ENCODE results near the gene KRTAP4-6.
A peak's percentile ranks its signal among the peaks of the same experiment; 100 is the strongest.
"Not testable (repeated sequence)": the region's sequence is repeated elsewhere in the genome, so short reads cannot be mapped to it uniquely, and the experiment has no call there.

Gene KRTAP4-6

GRCh38 chr17:41145261-41145660 lies 4.9 kb upstream of the KRTAP4-6 start:
- no peak for DNase-seq

DNA sequence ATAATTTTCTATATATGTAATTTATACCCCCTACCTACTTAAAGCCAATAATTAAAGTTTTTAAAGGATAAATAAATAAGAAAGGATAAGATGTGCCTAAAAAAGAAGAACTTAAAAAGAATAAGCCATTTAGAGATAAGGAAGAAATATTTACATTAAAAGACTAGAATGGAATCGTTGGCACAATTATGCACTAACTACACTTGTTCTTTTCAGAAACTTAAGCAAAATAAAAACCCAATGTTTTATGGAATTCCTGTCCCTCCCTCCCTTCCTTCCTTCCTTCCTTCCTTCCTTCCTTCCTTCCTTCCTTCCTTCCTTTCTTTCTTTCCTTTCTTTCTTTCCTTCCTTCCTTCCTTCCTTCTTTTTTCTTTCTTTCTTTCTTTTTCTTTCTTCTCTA lies 4.5 kb upstream of the KRTAP4-6 start:
- DNase-seq: no peak

DNA sequence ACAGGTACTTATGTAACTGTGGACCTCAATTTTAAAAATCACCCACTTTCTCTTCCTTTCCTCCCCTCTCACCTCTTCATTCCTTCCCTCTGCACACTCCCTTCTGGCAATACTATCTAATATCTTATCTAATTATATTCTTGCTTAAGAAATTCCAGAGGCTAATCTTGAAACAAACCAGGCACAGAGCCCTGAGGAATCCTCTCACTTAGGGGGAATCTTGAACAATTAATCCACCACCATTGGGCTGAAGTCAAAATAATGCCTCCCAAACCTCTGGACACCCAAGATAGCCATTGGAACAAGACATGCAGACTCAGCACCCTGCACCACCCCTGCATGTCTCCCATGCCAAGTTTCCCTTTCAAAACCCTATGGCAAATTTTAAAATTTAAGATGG lies 1.0 kb upstream of the KRTAP4-6 start:
- no peak for DNase-seq

- not testable (repeated sequence) for DNase-seq
Observed at GRCh38 chr17:41139865-41140264, 479 bp downstream of the KRTAP4-6 start.

- no peak for DNase-seq
Observed at GRCh38 chr17:41133880-41134735, 6.2 kb downstream of the KRTAP4-6 start.

DNA sequence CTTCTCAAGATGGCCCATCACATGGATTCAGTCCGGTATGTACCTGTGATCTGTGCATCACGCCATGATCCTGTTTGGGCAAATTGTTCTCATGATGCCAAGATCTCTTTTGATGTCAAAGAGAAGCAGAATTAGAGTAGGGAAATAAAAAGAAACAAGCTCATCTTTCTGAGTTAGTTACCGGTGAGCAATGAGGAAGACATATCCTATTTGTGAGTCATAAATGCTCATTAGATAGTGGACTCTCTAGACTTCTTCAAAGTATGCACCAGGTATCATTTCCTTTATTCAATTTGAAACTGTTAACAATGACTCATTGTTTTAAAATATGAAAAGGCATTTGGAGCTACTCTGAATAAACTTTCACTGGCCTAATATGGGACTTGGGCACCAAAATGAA lies 8.4 kb downstream of the KRTAP4-6 start:
- DNase-seq: no peak

DNA sequence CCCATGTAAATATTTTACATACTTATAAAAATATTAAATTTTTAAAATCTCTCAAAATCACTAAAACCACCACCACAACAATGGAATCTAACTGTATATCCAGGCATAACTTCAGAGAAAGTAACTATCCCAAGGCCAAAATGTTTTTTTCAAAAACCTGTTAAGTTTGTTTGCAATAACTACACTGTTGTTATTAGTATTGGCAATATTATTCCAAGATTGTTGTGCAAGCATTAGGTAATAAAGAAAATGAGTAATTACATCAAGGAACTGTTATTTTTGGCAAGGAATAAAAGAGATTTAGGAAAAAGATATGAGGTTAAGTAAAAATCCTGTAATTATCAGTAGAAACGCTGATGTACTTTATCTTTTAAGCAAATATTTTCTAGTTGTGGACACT lies 13.0 kb downstream of the KRTAP4-6 start:
- no peak for DNase-seq

GRCh38 chr17:41126412-41126811 lies 13.9 kb downstream of the KRTAP4-6 start:
- no peak for DNase-seq

DNA sequence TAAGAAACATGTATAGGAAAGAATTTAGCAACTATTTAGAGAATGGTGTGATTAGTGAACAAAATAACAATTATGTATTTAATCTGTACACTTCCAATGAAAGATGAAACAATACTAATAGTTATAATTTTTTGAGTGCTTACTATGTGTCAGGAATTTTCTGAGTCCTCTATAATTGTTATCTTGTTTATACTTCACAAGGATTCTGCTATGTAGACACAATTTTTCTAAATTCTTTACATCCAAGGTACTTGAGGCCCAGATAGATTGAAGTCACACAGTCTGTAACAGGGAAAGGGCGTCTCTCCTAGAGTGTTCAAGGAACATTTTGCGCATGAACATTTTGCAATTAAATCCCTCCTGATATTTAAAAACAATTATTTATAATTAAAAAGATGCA lies 15.3 kb downstream of the KRTAP4-6 start:
- no peak for DNase-seq

DNA sequence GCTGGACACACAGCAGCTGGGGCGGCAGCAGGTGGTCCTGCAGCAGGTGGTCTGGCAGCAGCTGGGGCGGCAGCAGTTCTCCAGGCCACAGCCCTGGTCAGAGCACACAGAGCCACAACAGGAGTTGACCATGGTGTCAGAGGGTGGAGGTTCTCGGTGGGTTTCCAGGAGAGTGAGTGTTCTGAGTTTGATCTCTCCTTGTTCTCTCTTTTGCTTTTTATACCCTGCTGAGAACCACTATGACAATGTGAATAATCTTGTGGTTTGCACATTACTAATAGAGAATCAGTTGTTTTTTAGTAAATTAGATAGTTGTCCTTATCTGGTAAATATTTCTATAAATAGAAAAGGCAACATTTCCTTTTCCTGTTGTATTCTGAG lies 16.4 kb downstream of the KRTAP4-6 start, which contains the start of gene KRTAP4-12:
KRTAP4-12 (minus strand) TSS at position 192 of the 381 bp plus-strand sequence; CDS start at position 132, 60 bp downstream.
- not testable (repeated sequence) for DNase-seq

DNA sequence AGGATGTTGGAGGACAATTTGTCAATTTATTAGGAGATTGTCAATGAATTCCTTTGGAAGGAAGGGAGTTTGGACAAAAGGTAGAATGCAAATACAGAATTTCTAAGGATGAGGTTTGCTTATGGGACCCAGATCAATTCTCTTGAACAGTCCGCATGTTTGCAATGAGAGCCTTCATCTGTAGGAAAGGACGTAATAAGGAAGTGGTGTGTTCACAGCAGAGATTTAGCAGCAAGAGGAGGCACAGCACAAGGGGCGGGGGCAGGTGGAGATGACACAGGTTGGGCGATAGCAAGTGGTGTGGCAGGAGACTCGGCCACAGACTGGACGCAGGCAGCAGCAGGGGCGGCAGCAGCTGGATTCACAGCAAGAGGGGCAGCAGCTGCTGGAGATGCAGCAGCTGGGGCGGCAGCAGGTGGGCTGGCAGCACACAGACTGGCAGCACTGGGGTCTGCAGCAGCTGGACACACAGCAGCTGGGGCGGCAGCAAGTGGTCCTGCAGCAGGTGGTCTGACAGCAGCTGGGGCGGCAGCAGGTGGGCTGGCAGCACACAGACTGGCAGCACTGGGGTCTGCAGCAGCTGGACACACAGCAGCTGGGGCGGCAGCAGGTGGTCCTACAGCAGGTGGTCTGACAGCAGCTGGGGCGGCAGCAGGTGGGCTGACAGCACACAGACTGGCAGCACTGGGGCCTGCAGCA lies 16.9 kb downstream of the KRTAP4-6 start:
- not testable (repeated sequence) for DNase-seq

DNA sequence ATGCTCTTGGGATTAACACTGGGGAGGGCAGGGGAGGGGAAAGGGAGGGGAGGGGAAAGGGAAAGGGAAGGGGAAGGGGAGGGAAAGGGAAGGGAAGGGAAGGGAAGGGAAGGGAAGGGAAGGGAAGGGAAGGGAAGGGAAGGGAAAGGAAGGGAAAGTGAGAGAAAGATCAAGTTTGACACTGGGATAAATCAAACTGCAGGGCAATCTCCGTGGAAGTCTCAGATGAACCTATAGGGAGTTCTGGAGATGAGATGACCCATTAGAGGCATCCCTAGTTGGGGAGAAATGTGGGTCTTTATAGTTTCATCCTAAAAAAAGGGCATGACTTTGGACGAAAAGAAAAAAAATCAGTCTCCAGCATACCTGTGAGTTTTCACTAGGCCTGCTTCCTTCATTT lies 18.6 kb downstream of the KRTAP4-6 start:
- no peak for DNase-seq

DNA sequence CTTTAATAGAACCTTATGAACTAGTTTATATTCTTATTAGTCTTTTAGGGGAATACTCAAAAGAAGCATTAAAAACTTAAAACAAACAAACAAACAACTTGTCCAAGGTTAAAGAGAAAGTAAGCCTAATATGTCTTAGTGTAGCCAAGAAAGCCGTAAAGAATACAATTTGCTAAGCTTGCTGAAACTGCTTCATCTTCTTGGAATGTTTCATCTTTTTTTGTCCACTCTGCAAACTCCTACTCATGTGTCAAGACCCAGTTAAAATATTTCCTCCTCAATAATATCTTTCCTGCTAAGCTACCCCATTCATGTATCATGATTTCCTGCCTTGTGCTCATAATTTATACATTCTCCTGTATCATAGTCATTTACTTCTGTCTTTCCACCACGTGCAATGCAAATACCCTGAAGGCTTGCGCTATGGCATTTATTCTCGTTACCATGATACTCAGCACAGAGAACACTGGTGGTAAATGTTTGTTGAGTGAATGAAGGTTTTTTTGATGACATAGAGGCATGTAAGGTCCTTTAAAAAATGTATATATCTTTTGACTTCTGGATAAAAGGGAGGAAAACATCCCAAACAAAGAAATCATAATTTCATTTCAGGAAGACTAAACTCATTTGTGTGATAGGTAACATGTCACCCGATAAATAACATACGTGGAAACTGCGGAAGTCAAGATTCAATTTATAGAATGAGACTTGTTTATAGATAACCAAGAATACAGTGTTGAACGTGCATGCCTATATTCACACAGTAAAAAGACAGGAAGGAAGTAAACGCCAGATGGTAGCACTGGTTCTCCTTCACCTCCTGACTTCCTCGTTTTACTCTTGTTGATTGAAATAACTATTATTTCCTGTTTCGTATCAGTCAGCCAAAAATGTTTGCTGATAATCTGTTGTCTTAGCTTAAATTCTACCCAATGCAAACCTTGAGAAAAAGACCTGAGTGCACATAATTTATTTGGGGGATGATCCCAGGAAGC lies 20.4 kb downstream of the KRTAP4-6 start:
- DNase-seq: not testable (repeated sequence)

GRCh38 chr17:41118721-41119120 lies 21.6 kb downstream of the KRTAP4-6 start:
- no peak for DNase-seq

DNA sequence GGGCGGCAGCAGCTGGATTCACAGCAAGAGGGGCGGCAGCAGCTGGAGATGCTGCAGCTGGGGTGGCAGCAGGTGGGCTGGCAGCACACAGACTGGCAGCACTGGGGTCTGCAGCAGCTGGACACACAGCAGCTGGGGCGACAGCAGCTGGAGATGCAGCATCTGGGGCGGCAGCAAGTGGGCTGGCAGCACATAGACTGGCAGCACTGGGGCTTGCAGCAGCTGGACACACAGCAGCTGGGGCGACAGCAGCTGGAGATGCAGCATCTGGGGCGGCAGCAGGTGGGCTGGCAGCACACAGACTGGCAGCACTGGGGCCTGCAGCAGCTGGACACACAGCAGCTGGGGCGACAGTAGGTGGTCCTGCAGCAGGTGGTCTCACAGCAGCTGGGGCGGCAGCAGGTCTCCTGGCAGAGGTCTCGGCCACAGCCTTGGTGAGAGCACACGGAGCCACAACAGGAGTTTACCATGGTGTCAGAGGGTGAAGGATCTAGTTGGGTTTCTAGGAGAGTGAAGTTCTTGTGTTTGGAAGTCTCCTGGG lies 22.4 kb downstream of the KRTAP4-6 start, which contains the start of gene KRTAP4-11:
KRTAP4-11 (minus strand) TSS at position 528 of the 541 bp plus-strand sequence; CDS start at position 470, 58 bp downstream.
- not testable (repeated sequence) for DNase-seq

GRCh38 chr17:41116297-41116696 lies 24.0 kb downstream of the KRTAP4-6 start:
- peak; percentile 3 to 20 for DNase-seq

DNA sequence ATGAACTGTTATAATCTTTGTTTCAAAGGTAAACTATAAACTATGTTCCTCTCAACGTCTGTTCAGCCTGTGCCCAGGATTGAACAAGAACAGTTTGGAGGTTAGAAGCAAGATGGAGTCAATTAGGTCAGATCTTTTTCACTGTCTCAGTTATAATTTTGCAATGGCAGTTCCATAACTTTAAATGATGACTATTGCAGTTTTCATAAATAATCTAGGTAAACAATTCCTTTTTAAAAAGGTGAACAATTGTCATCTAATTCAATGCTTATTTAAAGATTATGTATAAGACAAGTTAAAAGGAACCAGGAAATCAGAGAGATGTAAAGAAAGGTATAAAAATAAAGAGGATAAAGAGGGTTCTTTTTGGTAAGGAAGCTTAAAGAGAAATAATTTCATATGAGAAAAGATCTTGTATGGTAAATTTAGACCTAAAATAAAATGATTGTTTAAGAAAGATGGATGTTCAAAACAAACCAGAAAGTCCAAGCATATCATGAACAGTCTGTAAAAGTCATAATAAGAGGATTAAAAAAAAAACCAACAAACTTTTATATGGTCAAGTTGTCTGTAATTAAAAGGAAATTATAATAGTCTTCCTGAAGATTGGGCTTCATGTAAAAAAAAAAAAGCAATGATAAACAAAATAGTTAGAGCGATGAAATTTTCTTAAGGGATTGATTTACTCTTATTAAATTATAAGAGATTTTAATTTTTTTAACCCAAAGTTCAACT lies 29.0 kb downstream of the KRTAP4-6 start:
- DNase-seq: no peak

- DNase-seq: not testable (repeated sequence)
Observed at GRCh38 chr17:41108728-41109386, 31.5 kb downstream of the KRTAP4-6 start.

GRCh38 chr17:41107941-41108450 lies 32.3 kb downstream of the KRTAP4-6 start:
- DNase-seq: no peak

DNA sequence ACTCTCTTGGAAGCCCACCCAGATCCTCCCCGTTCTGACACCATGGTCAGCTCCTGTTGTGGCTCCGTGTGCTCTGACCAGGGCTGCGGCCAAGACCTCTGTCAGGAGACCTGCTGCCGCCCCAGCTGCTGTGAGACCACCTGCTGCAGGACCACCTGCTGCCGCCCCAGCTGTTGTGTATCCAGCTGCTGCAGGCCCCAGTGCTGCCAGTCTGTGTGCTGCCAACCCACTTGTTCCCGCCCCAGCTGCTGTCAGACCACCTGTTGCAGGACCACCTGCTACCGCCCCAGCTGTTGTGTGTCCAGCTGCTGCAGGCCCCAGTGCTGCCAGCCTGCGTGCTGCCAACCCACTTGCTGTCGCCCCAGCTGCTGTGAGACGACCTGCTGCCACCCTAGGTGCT lies 35.0 kb downstream of the KRTAP4-6 start, which contains the start of gene KRTAP4-9:
KRTAP4-9 (plus strand) TSS at position 43 of the 400 bp plus-strand sequence; CDS start at position 43, 0 bp downstream.
- not testable (repeated sequence) for DNase-seq

All from inflammatory macrophage treated with lipopolysaccharide for 1 hour (primary cell).